GM21576 (cell line): ENCODE measurements around the gene CADM2.
"Not testable (repeated sequence)": the region's sequence is repeated elsewhere in the genome, so short reads cannot be mapped to it uniquely, and the experiment has no call there.

Source experiments
- ATAC-seq: cut with Tn5 transposase; IDR thresholded peaks from one replicate; pipeline ENCODE4 v1.9.1; 2021; ENCODE audit warnings: mild to moderate bottlenecking, moderate library complexity; ENCODE audit not compliant: unreplicated experiment

The CADM2 gene

GRCh38 chr3:85074003-85074402 is 115.2 kb downstream of the CADM2 start:
- no peak for ATAC-seq

GRCh38 chr3:85075663-85076062 is 116.9 kb downstream of the CADM2 start:
- no peak for ATAC-seq

- ATAC-seq = no peak
Measured at GRCh38 chr3:85077018-85077417, 118.2 kb downstream of the CADM2 start.

- ATAC-seq = no peak
Measured at GRCh38 chr3:85081191-85081906, 122.6 kb downstream of the CADM2 start.

GRCh38 chr3:85090495-85090894 is 131.7 kb downstream of the CADM2 start:
- no peak for ATAC-seq

GRCh38 chr3:85100316-85100715 is 141.5 kb downstream of the CADM2 start:
- no peak for ATAC-seq

- no peak for ATAC-seq
Measured at GRCh38 chr3:85102781-85103180, 144.0 kb downstream of the CADM2 start.

GRCh38 chr3:85110393-85110792 is 151.6 kb downstream of the CADM2 start:
- ATAC-seq = no peak

- no peak for ATAC-seq
Measured at GRCh38 chr3:85120879-85121278, 162.1 kb downstream of the CADM2 start.

- not testable (repeated sequence) for ATAC-seq
Measured at GRCh38 chr3:85132864-85133263, 174.1 kb downstream of the CADM2 start.

GRCh38 chr3:85133691-85134420 is 175.1 kb downstream of the CADM2 start:
- not testable (repeated sequence) for ATAC-seq

- ATAC-seq = no peak
Measured at GRCh38 chr3:85142626-85143025, 183.8 kb downstream of the CADM2 start.

GRCh38 chr3:85148036-85148435 is 189.2 kb downstream of the CADM2 start:
- ATAC-seq = no peak

- no peak for ATAC-seq
Measured at GRCh38 chr3:85151555-85151954, 192.8 kb downstream of the CADM2 start.

GRCh38 chr3:85153279-85153678 is 194.5 kb downstream of the CADM2 start:
- ATAC-seq = not testable (repeated sequence)

- ATAC-seq = no peak
Measured at GRCh38 chr3:85159376-85159775, 200.6 kb downstream of the CADM2 start.

GRCh38 chr3:85161544-85161943 is 202.8 kb downstream of the CADM2 start:
- no peak for ATAC-seq

GRCh38 chr3:85162905-85163304 is 204.1 kb downstream of the CADM2 start:
- ATAC-seq = no peak

- ATAC-seq = no peak
Measured at GRCh38 chr3:85164436-85164835, 205.6 kb downstream of the CADM2 start.

GRCh38 chr3:85167576-85167975 is 208.8 kb downstream of the CADM2 start:
- no peak for ATAC-seq

GRCh38 chr3:85170646-85171045 is 211.9 kb downstream of the CADM2 start:
- ATAC-seq = no peak

GRCh38 chr3:85171976-85172375 is 213.2 kb downstream of the CADM2 start:
- ATAC-seq = no peak
